GM19240 (cell line): ENCODE results near the gene SOX13.
"Not testable (repeated sequence)": the region's sequence is repeated elsewhere in the genome, so short reads cannot be mapped to it uniquely, and the experiment has no call there.

Experiments used
- DNase-seq: peaks from one replicate; pipeline ENCODE4 v3.0.0; 2011; ENCODE audit warnings: low spot score; ENCODE audit not compliant: insufficient read length

SOX13 gene

GRCh38 chr1:204087181-204087892 is 14.4 kb downstream of the SOX13 start:
- DNase-seq: no peak

- DNase-seq: no peak
Observed at GRCh38 chr1:204087893-204088528, 15.1 kb downstream of the SOX13 start.

GRCh38 chr1:204088596-204088995 is 15.7 kb downstream of the SOX13 start:
- no peak for DNase-seq

- no peak for DNase-seq
Observed at GRCh38 chr1:204089044-204089751, 16.3 kb downstream of the SOX13 start.

GRCh38 chr1:204090132-204090531 is 17.2 kb downstream of the SOX13 start:
- not testable (repeated sequence) for DNase-seq

- DNase-seq: no peak
Observed at GRCh38 chr1:204091066-204091465, 18.2 kb downstream of the SOX13 start.

GRCh38 chr1:204091787-204092312 is 18.9 kb downstream of the SOX13 start:
- DNase-seq: no peak

- no peak for DNase-seq
Observed at GRCh38 chr1:204092632-204093420, 19.9 kb downstream of the SOX13 start.

- DNase-seq: no peak
Observed at GRCh38 chr1:204093421-204093717, 20.5 kb downstream of the SOX13 start.

- no peak for DNase-seq
Observed at GRCh38 chr1:204093781-204094180, 20.9 kb downstream of the SOX13 start.

- no peak for DNase-seq
Observed at GRCh38 chr1:204094313-204094729, 21.4 kb downstream of the SOX13 start.

GRCh38 chr1:204094856-204095634 is 22.1 kb downstream of the SOX13 start:
- no peak for DNase-seq

- no peak for DNase-seq
Observed at GRCh38 chr1:204096931-204097330, 24.0 kb downstream of the SOX13 start.

- DNase-seq: no peak
Observed at GRCh38 chr1:204098683-204099082, 25.8 kb downstream of the SOX13 start.

GRCh38 chr1:204099754-204100153 is 26.8 kb downstream of the SOX13 start:
- not testable (repeated sequence) for DNase-seq

- no peak for DNase-seq
Observed at GRCh38 chr1:204102029-204102611, 29.2 kb downstream of the SOX13 start.

GRCh38 chr1:204102739-204103430 is 30.0 kb downstream of the SOX13 start:
- no peak for DNase-seq

- no peak for DNase-seq
Observed at GRCh38 chr1:204103431-204103741, 30.5 kb downstream of the SOX13 start.

- DNase-seq: no peak
Observed at GRCh38 chr1:204104331-204105130, 31.6 kb downstream of the SOX13 start.
